Duodenal mucosa (tissue), 2 donors: Measurements from ENCODE around the gene AGTRAP.

ENCODE experiments used
- H3K27ac ChIP-seq: one replicate; pipeline ENCODE4 v1.7.0; 2013; ENCODE audit warnings: low read depth, low read length
- H3K27me3 ChIP-seq, 2 donors: one replicate each; pipeline ENCODE4 v1.7.0; 2013; ENCODE audit warnings: low read length in 2 of 2, control low read depth in 1 of 2; ENCODE audit not compliant: insufficient read depth in 2 of 2, control insufficient read depth in 1 of 2
- H3K36me3 ChIP-seq, 2 donors: one replicate each; pipeline ENCODE4 v1.7.0; 2013; ENCODE audit warnings: low read length in 2 of 2, control low read depth in 1 of 2; ENCODE audit not compliant: insufficient read depth in 2 of 2, control insufficient read depth in 1 of 2
- H3K4me1 ChIP-seq, 2 donors: one replicate each; pipeline ENCODE4 v1.7.0; 2013; ENCODE audit warnings: low read length in 2 of 2, control low read depth in 1 of 2; ENCODE audit not compliant: insufficient read depth in 2 of 2, control insufficient read depth in 1 of 2
- H3K4me3 ChIP-seq, 2 donors: one replicate each; pipeline ENCODE4 v1.7.0; 2013; ENCODE audit warnings: low read length in 2 of 2, low read depth in 1 of 2
- H3K9ac ChIP-seq, 2 donors: one replicate each; pipeline ENCODE4 v1.7.0; 2013; ENCODE audit warnings: low read length in 2 of 2, low read depth in 1 of 2
- H3K9me3 ChIP-seq, 2 donors: one replicate each; pipeline ENCODE4 v1.7.0; 2013; ENCODE audit warnings: low read length in 2 of 2, control low read depth in 1 of 2; ENCODE audit not compliant: control insufficient read depth in 1 of 2

AGTRAP gene

GRCh38 chr1:11697188-11697892 is 38.6 kb upstream of the AGTRAP start:
- Histone ChIP-seq H3K4me1 (no peaks in the 10 kb centered on the region), H3K27me3 (peaks cover 37 to 41% of the 10 kb centered on the region in 2 donors)

GRCh38 chr1:11697893-11698210 is 38.1 kb upstream of the AGTRAP start:
- H3K36me3 ChIP-seq, result no peaks in the 10 kb centered on the region
- no peaks in the 10 kb centered on the region for H3K4me1 ChIP-seq
- no peak overlapping the region for H3K4me3 ChIP-seq
- H3K27ac ChIP-seq, result no peak overlapping the region
- H3K9ac ChIP-seq, result no peak overlapping the region
- H3K27me3 ChIP-seq, result peaks cover 33 to 37% of the 10 kb centered on the region in 2 donors
- no peaks in the 10 kb centered on the region for H3K9me3 ChIP-seq

More at GRCh38 chr1:11697188-11697892, 38.6 kb upstream of the AGTRAP start:
- Histone ChIP-seq H3K4me3 (no peak overlapping the region), H3K9ac (no peak overlapping the region), H3K36me3 (no peaks in the 10 kb centered on the region), H3K27ac (no peak overlapping the region), H3K9me3 (no peaks in the 10 kb centered on the region)

- Histone ChIP-seq H3K27me3 (peaks cover 19 to 25% of the 10 kb centered on the region in 2 donors), H3K4me3 (no peak overlapping the region), H3K4me1 (no peaks in the 10 kb centered on the region), H3K9me3 (no peaks in the 10 kb centered on the region), H3K36me3 (no peaks in the 10 kb centered on the region), H3K9ac (no peak overlapping the region), H3K27ac (no peak overlapping the region)
Measured at GRCh38 chr1:11700601-11701467, 35.1 kb upstream of the AGTRAP start.

- no peaks in the 10 kb centered on the region for H3K36me3 ChIP-seq
- no peaks in the 10 kb centered on the region for H3K9me3 ChIP-seq
- H3K27ac ChIP-seq, result no peak overlapping the region
- no peak overlapping the region for H3K9ac ChIP-seq
- no peak overlapping the region for H3K4me3 ChIP-seq
- H3K4me1 ChIP-seq, result no peaks in the 10 kb centered on the region
- peaks cover 19 to 25% of the 10 kb centered on the region in 2 donors for H3K27me3 ChIP-seq
Measured at GRCh38 chr1:11701551-11701961, 34.4 kb upstream of the AGTRAP start.

GRCh38 chr1:11701981-11702803 is 33.7 kb upstream of the AGTRAP start:
- H3K4me1 ChIP-seq, result no peaks in the 10 kb centered on the region
- no peak overlapping the region for H3K27ac ChIP-seq
- no peak overlapping the region for H3K4me3 ChIP-seq
- H3K9me3 ChIP-seq, result no peaks in the 10 kb centered on the region
- no peaks in the 10 kb centered on the region for H3K36me3 ChIP-seq
- no peak overlapping the region for H3K9ac ChIP-seq
- peaks cover 19 to 25% of the 10 kb centered on the region in 2 donors for H3K27me3 ChIP-seq

- Histone ChIP-seq H3K4me1 (peaks cover 0 to 4% of the 10 kb centered on the region in 2 donors), H3K27ac (no peak overlapping the region), H3K4me3 (no peak overlapping the region), H3K36me3 (no peaks in the 10 kb centered on the region), H3K27me3 (peaks cover 14 to 25% of the 10 kb centered on the region in 2 donors), H3K9ac (no peak overlapping the region), H3K9me3 (no peaks in the 10 kb centered on the region)
Measured at GRCh38 chr1:11703357-11704193, 32.4 kb upstream of the AGTRAP start.

- Histone ChIP-seq H3K9ac (no peak overlapping the region), H3K4me1 (peaks cover 0 to 4% of the 10 kb centered on the region in 2 donors), H3K27ac (no peak overlapping the region), H3K9me3 (no peaks in the 10 kb centered on the region), H3K27me3 (peaks cover 14 to 25% of the 10 kb centered on the region in 2 donors), H3K4me3 (no peak overlapping the region), H3K36me3 (no peaks in the 10 kb centered on the region)
Measured at GRCh38 chr1:11704194-11704529, 31.8 kb upstream of the AGTRAP start.

GRCh38 chr1:11704691-11705475 is 31.1 kb upstream of the AGTRAP start:
- H3K9me3 ChIP-seq, result no peaks in the 10 kb centered on the region
- H3K9ac ChIP-seq, result no peak overlapping the region
- H3K27ac ChIP-seq, result no peak overlapping the region
- H3K36me3 ChIP-seq, result no peaks in the 10 kb centered on the region
- H3K4me1 ChIP-seq, result peaks cover 0 to 4% of the 10 kb centered on the region in 2 donors
- H3K27me3 ChIP-seq, result peaks cover 14 to 25% of the 10 kb centered on the region in 2 donors
- H3K4me3 ChIP-seq, result no peak overlapping the region

- H3K9ac ChIP-seq, result no peak overlapping the region
- H3K27ac ChIP-seq, result no peak overlapping the region
- no peaks in the 10 kb centered on the region for H3K9me3 ChIP-seq
- no peaks in the 10 kb centered on the region for H3K36me3 ChIP-seq
- peaks cover 0 to 4% of the 10 kb centered on the region in 2 donors for H3K4me1 ChIP-seq
- peaks cover 14 to 23% of the 10 kb centered on the region in 2 donors for H3K27me3 ChIP-seq
- no peak overlapping the region for H3K4me3 ChIP-seq
Measured at GRCh38 chr1:11705596-11705995, 30.3 kb upstream of the AGTRAP start.
